ENCODE data around the gene GARIN1A.
A peak's percentile ranks its signal among the peaks of the same experiment; 100 is the strongest.
"Not testable (repeated sequence)": the region's sequence is repeated elsewhere in the genome, so short reads cannot be mapped to it uniquely, and the experiment has no call there.

The GARIN1A gene

DNA sequence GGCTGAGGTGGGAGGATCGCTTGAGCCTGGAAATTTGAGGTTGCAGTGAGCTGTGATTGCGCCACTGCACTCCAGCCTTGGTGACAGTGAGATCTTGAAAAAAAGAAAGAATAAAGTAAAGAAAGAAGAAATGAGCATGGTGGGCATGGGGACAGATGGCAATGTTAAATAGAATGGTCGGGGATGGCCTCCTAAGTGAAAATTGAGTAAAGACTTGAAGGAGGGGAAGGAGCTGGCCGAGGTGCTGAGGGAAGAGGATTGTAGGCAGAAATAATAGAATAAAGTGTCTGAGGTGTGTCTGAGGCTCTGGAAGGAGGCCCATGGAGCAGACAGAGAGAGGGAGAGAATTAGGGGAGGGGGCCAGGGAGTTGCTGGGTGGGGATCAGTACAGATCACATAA lies 26.2 kb upstream of the GARIN1A start:
- H3K4me1 ChIP-seq (ENCODE audit: control insufficient read depth in 1 of 2, insufficient read depth in 2 of 2, low read length in 2 of 2); H3K27me3 ChIP-seq (ENCODE audit: insufficient read depth, low read length); H3K79me1 ChIP-seq (ENCODE audit: low read length); H4K12ac ChIP-seq (ENCODE audit: low read depth, low read length); H3K9me3 ChIP-seq (ENCODE audit: insufficient read depth, low read depth, low read length); H2BK12ac ChIP-seq (ENCODE audit: low read length); H3K14ac ChIP-seq (ENCODE audit: low read length); H3K27ac ChIP-seq (ENCODE audit: low read depth, low read length); H3K23ac ChIP-seq (ENCODE audit: low read length); H3K4ac ChIP-seq (ENCODE audit: low read depth, low read length); H3K4me2 ChIP-seq (ENCODE audit: low read length); H2AK5ac ChIP-seq (ENCODE audit: low read length); H3K18ac ChIP-seq (ENCODE audit: low read length); H3K4me3 ChIP-seq (ENCODE audit: low read depth, low read length); H2BK120ac ChIP-seq (ENCODE audit: insufficient read depth, low read length, poor library complexity); H2BK5ac ChIP-seq (ENCODE audit: low read depth, low read length, poor library complexity); H4K91ac ChIP-seq (ENCODE audit: low read depth, low read length); H3K9ac ChIP-seq (ENCODE audit: low read length); H3K79me2 ChIP-seq (ENCODE audit: control insufficient read depth, insufficient read depth, low read length, poor library complexity); H2AFZ ChIP-seq (ENCODE audit: insufficient read depth, low read length, poor library complexity); H4K8ac ChIP-seq (ENCODE audit: low read depth, low read length): not testable (repeated sequence)
- WGBS (ENCODE audit: extremely low coverage, insufficient coverage, insufficient read length): no CpG with 5 or more reads among the region's 4 CpGs
- peak in 1 of 2 donors; percentile 18 for DNase-seq
- H3K36me3 ChIP-seq (ENCODE audit: control insufficient read depth in 1 of 2, insufficient read depth in 2 of 2, low read length in 2 of 2): peaks cover 15 to 22% of the 10 kb centered on the region in 2 experiments

GRCh38 chr7:128646877-128647276 lies 25.2 kb upstream of the GARIN1A start:
- not testable (repeated sequence) for H3K4ac ChIP-seq (ENCODE audit: low read depth, low read length); H2AK5ac ChIP-seq (ENCODE audit: low read length); H3K4me1 ChIP-seq (ENCODE audit: control insufficient read depth in 1 of 2, insufficient read depth in 2 of 2, low read length in 2 of 2); H3K4me3 ChIP-seq (ENCODE audit: low read depth, low read length); H3K9ac ChIP-seq (ENCODE audit: low read length); H2BK120ac ChIP-seq (ENCODE audit: insufficient read depth, low read length, poor library complexity); H2BK12ac ChIP-seq (ENCODE audit: low read length); H3K23ac ChIP-seq (ENCODE audit: low read length); H3K27ac ChIP-seq (ENCODE audit: low read depth, low read length); H3K4me2 ChIP-seq (ENCODE audit: low read length); H4K91ac ChIP-seq (ENCODE audit: low read depth, low read length); H3K79me1 ChIP-seq (ENCODE audit: low read length); DNase-seq; H3K18ac ChIP-seq (ENCODE audit: low read length); H3K79me2 ChIP-seq (ENCODE audit: control insufficient read depth, insufficient read depth, low read length, poor library complexity); H3K27me3 ChIP-seq (ENCODE audit: insufficient read depth, low read length); H2AFZ ChIP-seq (ENCODE audit: insufficient read depth, low read length, poor library complexity); H4K8ac ChIP-seq (ENCODE audit: low read depth, low read length); H4K12ac ChIP-seq (ENCODE audit: low read depth, low read length); H3K14ac ChIP-seq (ENCODE audit: low read length); H2BK5ac ChIP-seq (ENCODE audit: low read depth, low read length, poor library complexity); H3K9me3 ChIP-seq (ENCODE audit: insufficient read depth, low read depth, low read length)
- peaks cover 20 to 22% of the 10 kb centered on the region in 2 experiments for H3K36me3 ChIP-seq (ENCODE audit: control insufficient read depth in 1 of 2, insufficient read depth in 2 of 2, low read length in 2 of 2)
- no CpG with 5 or more reads among the region's 6 CpGs for WGBS (ENCODE audit: extremely low coverage, insufficient coverage, insufficient read length)

GRCh38 chr7:128651096-128651495 lies 21.0 kb upstream of the GARIN1A start:
- H4K8ac ChIP-seq (ENCODE audit: low read depth, low read length); H3K23ac ChIP-seq (ENCODE audit: low read length); H3K27me3 ChIP-seq (ENCODE audit: insufficient read depth, low read length); H3K9ac ChIP-seq (ENCODE audit: low read length); H3K14ac ChIP-seq (ENCODE audit: low read length); H3K4me1 ChIP-seq (ENCODE audit: control insufficient read depth in 1 of 2, insufficient read depth in 2 of 2, low read length in 2 of 2); H2BK120ac ChIP-seq (ENCODE audit: insufficient read depth, low read length, poor library complexity); H3K9me3 ChIP-seq (ENCODE audit: insufficient read depth, low read depth, low read length); H4K91ac ChIP-seq (ENCODE audit: low read depth, low read length); H3K27ac ChIP-seq (ENCODE audit: low read depth, low read length); H4K12ac ChIP-seq (ENCODE audit: low read depth, low read length); H3K79me1 ChIP-seq (ENCODE audit: low read length); H3K4me2 ChIP-seq (ENCODE audit: low read length); H2BK5ac ChIP-seq (ENCODE audit: low read depth, low read length, poor library complexity); H2AK5ac ChIP-seq (ENCODE audit: low read length); H3K4me3 ChIP-seq (ENCODE audit: low read depth, low read length); H2BK12ac ChIP-seq (ENCODE audit: low read length); H3K4ac ChIP-seq (ENCODE audit: low read depth, low read length); DNase-seq; H2AFZ ChIP-seq (ENCODE audit: insufficient read depth, low read length, poor library complexity); H3K18ac ChIP-seq (ENCODE audit: low read length); H3K79me2 ChIP-seq (ENCODE audit: control insufficient read depth, insufficient read depth, low read length, poor library complexity): not testable (repeated sequence)
- WGBS (ENCODE audit: extremely low coverage, insufficient coverage, insufficient read length): no CpG with 5 or more reads among the region's 6 CpGs
- peaks cover 26 to 37% of the 10 kb centered on the region in 2 experiments for H3K36me3 ChIP-seq (ENCODE audit: control insufficient read depth in 1 of 2, insufficient read depth in 2 of 2, low read length in 2 of 2)

- H4K12ac ChIP-seq (ENCODE audit: low read depth, low read length); H3K23ac ChIP-seq (ENCODE audit: low read length); H3K79me2 ChIP-seq (ENCODE audit: control insufficient read depth, insufficient read depth, low read length, poor library complexity); DNase-seq; H2BK12ac ChIP-seq (ENCODE audit: low read length); H3K9me3 ChIP-seq (ENCODE audit: insufficient read depth, low read depth, low read length); H3K4me3 ChIP-seq (ENCODE audit: low read depth, low read length); H3K9ac ChIP-seq (ENCODE audit: low read length); H2AFZ ChIP-seq (ENCODE audit: insufficient read depth, low read length, poor library complexity); H3K4me1 ChIP-seq (ENCODE audit: control insufficient read depth in 1 of 2, insufficient read depth in 2 of 2, low read length in 2 of 2); H3K4ac ChIP-seq (ENCODE audit: low read depth, low read length); H2BK120ac ChIP-seq (ENCODE audit: insufficient read depth, low read length, poor library complexity); H4K8ac ChIP-seq (ENCODE audit: low read depth, low read length); H4K91ac ChIP-seq (ENCODE audit: low read depth, low read length); H3K4me2 ChIP-seq (ENCODE audit: low read length); H3K27ac ChIP-seq (ENCODE audit: low read depth, low read length); H3K18ac ChIP-seq (ENCODE audit: low read length); H3K79me1 ChIP-seq (ENCODE audit: low read length); H3K27me3 ChIP-seq (ENCODE audit: insufficient read depth, low read length); H3K14ac ChIP-seq (ENCODE audit: low read length); H2AK5ac ChIP-seq (ENCODE audit: low read length); H2BK5ac ChIP-seq (ENCODE audit: low read depth, low read length, poor library complexity): not testable (repeated sequence)
- WGBS (ENCODE audit: extremely low coverage, insufficient coverage, insufficient read length): no CpG with 5 or more reads among the region's 24 CpGs
- H3K36me3 ChIP-seq (ENCODE audit: control insufficient read depth in 1 of 2, insufficient read depth in 2 of 2, low read length in 2 of 2): peaks cover 24 to 33% of the 10 kb centered on the region in 2 experiments
Measured at GRCh38 chr7:128652606-128653005, 19.5 kb upstream of the GARIN1A start.
